Epithelial cell of prostate (primary cell): ENCODE measurements around the gene NEAT1.

ENCODE experiments used
- DNase-seq: peaks from one replicate; pipeline ENCODE4 v3.0.0-alpha.2; 2011; ENCODE audit warnings: low read depth, low spot score
- H3K27ac ChIP-seq: fragments of 450-650 bp; 2 replicates; pipeline ENCODE4 v1.5.1; 2017; ENCODE audit warnings: mild to moderate bottlenecking

Gene NEAT1

DNA sequence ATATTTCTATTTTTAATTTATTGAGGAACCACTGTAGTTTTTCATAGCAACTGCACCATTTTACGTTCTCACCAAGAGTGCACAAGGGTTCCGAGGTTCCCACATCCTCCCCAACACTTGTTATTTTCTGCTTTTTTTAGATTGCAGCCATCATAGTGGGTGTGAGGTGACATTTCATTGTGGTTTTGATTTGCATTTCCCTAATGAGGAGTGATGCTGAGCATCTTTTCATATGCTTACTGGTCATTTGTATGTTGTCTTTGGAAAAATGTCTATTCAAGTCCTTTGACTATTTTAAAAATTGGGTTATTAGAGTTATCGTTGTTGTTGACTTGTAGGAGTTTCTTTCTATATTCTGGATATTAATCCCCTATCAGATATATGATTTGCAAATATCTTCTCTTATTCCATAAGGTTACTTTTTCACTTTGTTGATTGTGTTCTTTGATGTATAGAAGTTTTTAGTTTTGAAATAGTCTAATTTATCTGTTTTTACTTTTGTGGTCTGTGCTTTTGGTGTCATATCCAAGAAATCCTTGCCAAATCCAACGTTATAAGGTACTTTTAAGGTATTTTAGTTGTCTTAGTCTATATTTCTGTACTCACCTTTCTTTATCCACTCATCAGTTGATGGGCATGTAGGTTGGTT is 9.0 kb downstream of the NEAT1 start:
- no peak for DNase-seq
- H3K27ac ChIP-seq, result peak overlapping the region; percentile 100

DNA sequence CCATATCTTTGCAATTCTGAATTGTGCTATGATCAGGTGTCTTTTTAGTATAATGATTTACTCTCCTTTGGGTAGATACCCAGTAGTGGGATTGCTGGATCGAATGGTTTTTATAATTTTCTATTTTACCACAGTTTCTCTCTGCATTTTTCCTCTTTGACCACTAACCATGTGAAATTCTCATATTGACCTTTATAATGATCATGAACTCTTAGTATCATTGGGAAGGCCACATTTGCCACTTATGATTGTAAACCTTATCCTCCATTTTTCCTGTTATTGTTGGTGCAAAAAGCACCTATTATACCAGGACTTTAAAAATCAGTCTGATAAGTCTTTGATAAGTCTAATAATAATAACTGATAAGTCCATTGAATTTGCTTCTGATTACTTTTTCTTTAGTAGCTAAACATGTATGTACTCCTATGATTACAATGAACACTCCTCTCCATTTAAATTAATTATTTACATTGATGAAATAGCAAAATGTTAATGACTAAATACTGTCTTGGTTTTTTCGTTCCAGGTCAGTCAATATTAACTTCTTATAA is 9.6 kb downstream of the NEAT1 start:
- no peak for DNase-seq
- peak overlapping the region; percentile 100 for H3K27ac ChIP-seq

DNA sequence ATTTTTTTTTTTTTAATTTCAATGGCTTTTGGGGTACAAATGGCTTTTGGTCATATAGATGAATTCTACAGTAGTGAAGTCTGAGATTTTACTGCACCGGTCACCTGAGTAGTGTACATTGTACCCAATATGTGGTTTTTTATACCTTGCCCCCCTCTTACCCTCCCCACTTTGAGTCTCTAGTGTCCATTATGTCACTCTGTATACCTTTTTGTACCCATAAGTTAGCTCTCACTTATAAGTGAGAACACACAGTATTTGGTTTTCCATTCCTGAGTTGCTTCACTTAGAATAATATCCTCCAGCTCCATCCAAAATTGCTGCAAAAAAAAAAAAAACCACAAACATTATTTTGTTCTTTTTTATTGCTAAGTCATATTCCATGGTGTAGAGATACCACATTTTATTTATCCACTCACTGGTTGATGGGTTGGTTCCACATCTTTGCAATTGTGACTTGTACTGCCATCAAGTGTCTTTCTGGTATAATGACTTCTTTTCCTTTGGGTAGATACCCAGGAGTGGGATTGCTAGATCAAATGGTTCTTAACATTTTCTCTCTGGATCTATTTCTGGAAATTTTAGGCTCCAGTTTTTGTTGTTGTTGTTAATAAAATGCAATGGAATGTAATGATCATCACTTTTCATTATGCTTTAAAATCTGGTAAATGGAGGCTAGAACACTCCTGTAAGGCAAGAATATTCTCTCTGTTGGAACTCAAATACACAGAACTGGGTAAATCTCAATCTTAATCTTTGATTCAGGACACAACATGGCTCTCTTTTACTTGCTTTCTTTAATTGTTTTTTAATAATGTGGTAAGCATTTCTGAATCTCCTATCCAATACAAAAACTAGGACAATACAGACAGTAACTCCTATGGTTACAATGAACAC is 10.3 kb downstream of the NEAT1 start:
- DNase-seq, result no peak
- peak overlapping the region; percentile 100 for H3K27ac ChIP-seq

DNA sequence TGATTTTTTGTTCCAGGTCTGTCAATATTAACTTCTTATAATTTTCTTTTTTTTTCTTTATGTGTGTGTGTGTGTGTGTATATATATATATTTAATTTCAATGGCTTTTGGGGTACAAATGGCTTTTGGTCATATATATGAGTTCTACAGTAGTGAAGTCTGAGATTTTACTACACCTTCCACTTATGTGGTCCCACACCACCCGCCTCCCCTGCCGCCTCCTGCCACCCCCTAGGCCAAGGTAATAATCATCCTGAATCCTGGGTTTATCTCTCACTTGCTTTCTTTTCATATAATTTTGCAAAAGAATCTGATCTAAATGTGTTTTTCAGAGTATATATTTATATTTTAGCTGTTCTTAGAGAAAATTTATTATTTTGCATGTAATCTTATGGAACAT is 11.1 kb downstream of the NEAT1 start:
- H3K27ac ChIP-seq, result peak overlapping the region; percentile 100
- DNase-seq, result no peak

DNA sequence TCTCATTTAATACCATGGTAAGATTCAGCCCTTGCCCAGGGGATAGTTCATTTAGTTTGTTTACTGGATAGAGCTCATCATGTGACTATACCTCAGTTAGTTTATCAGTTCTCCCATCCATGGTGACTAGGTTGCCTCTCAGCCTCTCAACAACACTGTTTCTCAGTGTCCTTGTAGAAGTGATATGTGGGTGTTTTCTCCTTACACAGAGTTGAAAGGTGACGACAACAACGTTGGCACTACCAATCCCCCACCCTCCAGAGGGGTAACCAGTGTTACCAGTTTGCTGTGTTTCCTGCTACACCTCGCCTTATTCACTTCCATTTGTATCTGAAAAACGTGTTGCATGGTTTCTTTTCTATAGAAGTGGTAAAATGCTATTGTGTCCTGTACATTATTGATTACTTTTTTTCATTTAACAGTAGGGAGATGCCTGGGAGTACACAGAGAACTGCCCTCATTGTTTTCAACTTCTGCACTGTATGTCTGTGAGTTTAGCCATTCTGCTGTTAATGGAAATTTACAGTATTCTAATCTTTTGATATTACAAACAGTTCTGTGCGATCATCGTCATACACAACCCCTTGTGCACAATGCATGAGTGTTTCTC is 11.6 kb downstream of the NEAT1 start:
- no peak for DNase-seq
- peak overlapping the region; percentile 100 for H3K27ac ChIP-seq

DNA sequence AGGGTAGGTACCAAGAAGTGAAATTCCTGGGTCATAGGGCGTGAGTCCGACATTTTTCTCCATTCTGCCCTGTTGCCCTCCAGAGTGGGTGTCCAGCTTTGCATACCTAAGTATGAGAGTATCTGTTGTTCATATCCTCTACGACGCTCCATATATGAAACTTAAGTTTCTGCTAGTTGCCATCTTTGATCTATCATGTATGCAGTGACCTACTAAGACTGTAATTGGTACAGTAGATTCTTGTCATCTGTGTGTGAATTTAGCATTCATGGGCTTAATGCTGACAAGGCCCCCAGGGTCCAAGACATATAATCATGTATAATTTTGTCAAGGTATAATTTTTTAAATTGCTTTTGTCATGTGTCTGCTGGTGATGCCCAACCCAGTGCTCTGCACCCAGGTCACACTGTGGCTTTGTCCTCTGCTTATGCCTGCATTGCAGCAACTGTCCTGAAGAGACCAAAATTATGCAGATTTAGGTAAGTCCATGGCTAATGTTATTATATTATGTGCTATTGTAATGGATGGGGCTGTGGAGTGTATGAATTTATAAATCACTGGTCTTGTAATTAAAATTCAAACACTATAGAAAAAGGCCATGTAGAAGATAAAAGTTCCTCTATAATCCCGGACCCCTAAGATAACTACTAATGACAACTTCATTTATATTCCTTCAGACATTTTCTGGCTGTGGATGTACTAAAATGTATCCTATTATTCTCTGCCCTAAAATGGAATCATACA is 12.2 kb downstream of the NEAT1 start:
- DNase-seq, result no peak
- peak overlapping the region; percentile 100 for H3K27ac ChIP-seq

DNA sequence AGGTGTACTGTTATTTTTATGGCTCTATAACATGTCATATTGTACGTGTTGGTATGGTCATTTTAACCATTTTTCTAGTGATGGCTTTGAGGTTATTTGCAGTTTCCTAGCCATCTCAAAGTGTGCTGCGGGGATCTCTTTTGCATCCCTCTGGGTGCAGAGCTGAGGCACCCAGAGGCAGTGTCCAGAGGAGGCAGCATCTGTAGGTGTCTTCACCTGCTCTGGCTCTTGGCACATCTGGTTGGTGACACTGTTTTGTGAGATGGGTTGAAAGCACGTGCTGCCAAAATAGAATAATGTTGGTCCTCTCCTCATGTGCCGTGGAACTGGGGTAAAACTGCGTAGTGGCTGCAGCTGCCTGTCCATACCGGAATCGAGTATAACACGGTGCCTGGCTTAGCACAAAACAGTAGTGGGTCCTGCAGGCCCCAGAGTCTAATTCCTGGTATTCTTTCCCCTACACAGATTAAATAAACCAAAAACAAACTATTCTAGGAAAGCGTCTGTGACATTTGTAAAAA is 12.9 kb downstream of the NEAT1 start:
- peak overlapping the region; percentile 100 for H3K27ac ChIP-seq
- DNase-seq, result no peak

DNA sequence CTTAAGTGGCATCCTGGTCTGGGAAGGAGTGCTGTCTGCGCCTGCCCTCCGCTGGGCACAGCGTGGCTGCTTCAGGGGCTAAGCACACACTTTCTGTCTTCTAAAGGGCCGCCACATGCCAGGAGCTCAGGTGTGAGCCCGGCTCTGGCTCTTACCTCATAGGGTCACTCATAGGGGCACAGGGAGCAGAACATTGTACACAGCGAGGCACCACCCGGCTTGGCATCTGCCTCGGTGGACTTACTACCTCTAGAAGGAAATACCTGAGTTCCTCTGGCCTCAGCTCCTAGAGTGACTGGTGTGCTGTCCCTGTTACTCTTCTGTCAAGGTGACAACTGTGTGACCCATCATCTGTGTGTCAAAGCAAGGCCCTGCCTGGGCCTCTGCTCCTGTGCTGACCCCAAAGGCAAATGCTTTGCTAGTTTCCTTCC is 13.4 kb downstream of the NEAT1 start:
- peak overlapping the region; percentile 100 for H3K27ac ChIP-seq
- DNase-seq, result no peak

DNA sequence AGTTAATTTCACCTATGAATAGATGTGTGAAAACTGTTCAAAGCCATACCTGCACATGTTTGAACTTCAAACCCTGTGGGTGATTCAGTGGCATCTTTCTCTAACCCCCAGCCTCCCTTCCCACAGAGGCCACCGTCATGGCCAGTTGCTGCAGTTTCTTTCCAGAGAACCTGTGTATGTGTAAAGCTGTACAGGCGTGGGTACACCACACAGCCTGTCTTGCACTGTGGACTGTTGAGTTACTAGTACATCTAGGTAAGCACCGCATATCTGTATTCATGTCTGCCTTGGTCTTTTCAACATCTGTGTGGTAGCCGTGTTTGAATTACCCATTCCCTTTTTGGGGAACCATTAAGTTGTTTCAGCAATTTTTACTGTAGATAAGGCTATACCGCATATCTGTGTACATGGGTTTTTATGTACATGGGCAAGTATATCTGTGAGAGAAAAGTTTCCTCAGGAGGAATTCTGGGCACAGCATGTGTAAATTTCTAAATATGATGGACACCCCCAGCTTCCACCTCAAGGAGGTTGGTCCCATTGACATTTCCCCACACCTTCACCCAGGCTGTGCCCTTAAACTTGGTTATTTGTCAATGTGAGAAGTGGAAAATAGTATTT is 13.9 kb downstream of the NEAT1 start:
- DNase-seq, result no peak
- peak overlapping the region; percentile 100 for H3K27ac ChIP-seq

DNA sequence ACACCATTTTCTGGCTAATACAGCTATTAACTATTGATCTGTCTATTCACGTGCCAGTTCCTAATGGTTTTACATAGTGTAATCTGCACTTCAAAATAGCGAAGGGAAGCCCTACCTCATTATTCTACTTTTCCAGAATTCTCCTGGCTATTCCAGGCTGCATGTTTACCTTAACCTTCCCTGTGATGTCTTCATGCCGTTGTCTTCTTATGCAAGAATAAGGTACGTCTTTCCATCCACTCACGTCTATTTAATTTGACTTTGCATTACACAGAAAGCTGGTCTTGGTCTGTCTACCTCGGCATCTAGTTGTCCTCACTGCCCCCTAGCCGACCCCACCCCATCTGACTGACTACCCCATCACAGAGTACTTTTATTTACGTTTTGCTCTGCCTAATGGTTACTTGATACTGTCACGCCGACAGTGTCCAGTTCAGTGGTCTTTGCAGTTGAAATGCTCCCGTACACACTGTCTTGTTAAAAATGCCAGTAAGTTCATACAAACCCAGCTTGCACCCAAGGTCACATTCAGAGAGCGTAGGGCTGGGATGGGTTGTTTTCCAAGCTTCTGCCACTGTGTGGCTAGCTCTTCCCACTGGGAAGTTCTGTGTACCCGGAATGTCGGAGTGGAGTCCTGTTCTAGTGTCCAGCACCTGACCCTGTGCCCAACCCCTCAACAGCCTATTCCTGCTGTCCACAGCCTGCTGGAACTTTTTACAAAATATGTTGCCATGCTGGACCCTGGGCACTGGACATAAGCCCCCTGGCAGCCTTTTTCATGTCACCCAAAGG is 15.0 kb downstream of the NEAT1 start:
- DNase-seq, result no peak
- H3K27ac ChIP-seq, result peak overlapping the region; percentile 22

DNA sequence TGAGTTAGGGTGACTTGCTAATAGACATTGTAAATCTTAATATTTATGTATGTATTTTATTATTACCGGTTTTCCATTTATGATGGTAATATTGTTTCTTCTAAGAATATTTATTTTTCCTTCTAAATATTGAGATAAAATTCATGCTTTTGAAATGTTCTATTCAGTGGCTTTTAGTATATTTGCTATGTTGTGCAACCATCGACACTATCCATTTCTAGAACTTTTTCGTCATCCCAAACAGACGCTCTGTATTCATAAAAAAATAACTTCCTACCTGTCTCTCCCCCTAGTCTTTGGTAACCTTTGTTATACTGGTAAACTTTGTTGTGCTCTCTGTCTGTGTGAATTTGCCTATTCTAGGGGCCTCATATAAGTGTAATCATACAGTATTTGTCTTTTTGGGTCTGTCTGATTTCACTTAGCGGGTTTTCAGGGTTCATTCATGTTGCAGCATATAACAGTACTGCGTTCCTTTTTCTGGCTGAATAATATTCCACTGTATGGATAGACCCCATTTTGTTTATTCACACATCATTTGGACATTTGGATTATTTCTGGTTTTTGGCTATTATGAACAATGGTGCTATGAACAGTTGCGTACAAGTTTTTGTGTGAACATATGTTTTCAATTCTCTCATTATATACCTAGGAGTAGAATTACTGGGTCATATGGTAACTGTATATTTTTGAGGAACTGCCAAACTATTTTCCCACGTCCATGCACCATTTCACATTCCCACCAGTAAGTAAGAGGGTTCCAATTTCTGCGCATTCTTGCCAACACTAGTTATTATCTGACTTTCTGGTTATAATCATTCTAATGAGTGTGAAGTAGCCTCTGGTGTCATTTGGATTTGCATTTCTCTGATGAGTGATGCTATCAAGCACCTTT is 15.9 kb downstream of the NEAT1 start:
- no peak for DNase-seq

DNA sequence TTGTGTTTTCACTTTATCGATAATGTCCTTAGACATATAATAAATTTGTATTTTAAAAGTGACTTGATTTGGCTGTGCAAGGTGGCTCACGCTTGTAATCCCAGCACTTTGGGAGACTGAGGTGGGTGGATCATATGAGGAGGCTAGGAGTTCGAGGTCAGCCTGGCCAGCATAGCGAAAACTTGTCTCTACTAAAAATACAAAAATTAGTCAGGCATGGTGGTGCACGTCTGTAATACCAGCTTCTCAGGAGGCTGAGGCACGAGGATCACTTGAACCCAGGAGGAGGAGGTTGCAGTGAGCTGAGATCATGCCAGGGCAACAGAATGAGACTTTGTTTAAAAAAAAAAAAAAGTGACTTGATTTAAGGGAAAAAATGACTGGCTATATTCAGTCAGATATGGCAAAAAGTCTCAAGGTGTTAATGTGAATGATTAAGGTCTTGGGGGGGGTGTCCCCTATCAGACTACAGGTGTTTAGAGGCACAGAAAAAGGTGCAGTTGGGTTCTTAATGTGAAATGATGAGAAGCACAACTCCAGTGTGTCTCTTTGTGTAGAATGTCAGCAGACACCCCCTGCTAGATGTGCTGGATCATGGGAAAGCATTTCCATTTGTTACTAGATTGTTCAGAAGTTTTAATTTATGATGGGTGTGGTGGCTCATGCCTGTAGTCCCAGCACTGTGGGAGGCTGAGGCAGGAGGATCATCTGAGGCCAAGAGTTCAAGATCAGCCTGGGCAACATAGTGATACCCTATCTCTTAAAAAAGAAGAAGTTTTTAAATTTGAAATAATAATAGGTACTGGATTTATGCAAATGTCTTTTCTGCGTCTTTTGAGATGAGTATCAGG is 17.0 kb downstream of the NEAT1 start:
- peak overlapping the region; percentile 67 for H3K27ac ChIP-seq
- no peak for DNase-seq

More for the DNA sequence above, 15.9 kb downstream of the NEAT1 start:
- H3K27ac ChIP-seq, result peak overlapping the region; percentile 67

DNA sequence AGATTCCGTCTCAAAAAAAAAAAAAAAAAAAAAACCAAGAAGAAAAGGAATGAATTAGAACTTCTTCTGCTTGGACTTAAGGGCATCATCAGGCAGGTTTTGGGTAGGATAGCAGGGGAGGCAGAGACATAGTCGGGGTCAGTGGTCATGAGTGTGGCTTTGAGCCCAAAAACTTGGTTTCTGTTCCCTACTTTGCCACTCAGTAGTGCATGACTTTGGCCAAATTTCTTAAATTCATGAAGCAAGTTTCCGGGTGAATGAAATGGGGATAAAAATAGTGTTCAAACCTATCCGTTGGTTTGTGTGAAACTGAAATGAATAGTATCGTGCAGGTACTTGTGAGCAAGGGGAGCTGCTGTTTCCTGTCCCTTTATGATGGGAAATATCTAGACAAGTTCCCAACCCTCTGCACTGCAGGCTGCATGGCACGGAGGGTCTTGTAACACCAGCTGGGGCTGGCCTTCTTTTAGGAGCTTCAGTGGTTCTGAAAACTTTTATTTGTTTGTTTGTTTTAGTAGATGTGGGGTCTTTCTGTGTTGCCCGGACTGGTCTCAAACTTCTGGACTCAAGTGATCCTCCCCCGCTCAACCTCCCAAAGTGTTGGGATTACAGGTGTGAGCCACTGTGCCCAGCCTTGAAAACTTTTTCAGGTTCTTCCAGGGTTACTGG is 18.4 kb downstream of the NEAT1 start:
- DNase-seq, result no peak
- H3K27ac ChIP-seq, result peak overlapping the region; percentile 67

DNA sequence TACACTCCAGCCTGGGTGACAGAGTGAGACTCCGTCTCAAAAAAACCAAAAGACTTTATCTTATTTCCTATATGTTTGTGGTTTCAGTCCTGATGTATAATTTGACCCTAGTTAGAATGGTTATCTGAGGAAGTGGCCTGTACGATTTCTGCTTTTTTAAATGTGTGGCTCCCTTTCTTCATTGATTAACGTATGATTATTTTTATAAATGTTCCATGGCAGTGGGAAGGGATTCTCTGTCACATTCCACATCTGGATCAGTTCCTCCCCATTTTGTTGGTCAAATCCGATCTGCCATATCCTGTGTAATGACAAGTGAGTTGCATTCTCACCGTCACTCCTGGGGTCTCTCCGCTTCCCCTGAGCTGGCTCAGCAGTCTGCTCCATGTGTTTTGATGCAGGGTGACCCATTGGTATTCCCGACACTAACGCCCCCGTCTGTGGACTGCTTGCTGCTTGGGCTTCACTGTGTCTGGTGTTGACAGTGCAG is 20.3 kb downstream of the NEAT1 start:
- H3K27ac ChIP-seq, result peak overlapping the region; percentile 67
- no peak for DNase-seq

DNA sequence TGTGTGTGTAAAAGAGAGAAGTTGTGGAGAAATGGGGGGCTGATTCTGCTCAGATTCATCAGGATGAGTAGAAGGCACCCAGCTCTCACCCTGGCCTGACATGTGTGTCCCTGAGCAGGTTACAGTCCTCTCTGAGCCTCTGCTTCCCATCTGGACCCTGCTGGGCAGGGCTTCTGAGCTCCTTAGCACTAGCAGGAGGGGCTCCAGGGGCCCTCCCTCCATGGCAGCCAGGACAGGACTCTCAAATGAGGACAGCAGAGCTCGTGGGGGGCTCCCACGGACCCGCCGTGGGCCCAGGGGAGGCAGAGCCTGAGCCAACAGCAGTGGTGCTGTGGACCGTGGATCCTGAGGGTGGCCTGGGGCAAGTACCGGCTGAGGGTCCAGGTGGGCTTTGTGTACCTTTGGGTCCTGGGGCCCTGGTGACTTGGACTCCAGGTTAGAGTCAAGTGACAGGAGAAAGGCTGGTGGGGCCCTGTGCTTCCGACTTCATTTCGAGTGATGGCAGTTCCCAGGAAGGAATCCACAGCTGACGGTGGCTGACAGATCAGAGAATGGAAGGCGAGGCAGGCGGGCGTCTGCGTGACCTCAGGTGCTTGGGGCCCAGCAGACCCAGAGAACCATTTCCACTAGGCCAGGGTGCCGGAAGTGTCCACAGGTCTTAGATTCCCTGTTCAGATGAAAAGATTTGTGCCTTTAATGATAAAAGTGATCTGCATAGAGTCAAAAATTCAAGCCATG is 21.9 kb downstream of the NEAT1 start:
- H3K27ac ChIP-seq, result peak overlapping the region; percentile 67
- DNase-seq, result no peak
